Trophoblast cell (in vitro differentiated cells and primary cell): ENCODE data around the gene CEMP1.
"Not testable (repeated sequence)": the region's sequence is repeated elsewhere in the genome, so short reads cannot be mapped to it uniquely, and the experiment has no call there.

Experiments used
- DNase-seq, 2 donors: peaks; one replicate each; pipeline ENCODE4 v3.0.0-alpha.2; 2016
- H2AFZ ChIP-seq: 2 replicates; pipeline ENCODE4 v1.6.1; 2013; ENCODE audit warnings: low read length, moderate library complexity, mild to moderate bottlenecking; ENCODE audit not compliant: insufficient read depth, poor library complexity
- H2AK5ac ChIP-seq: 2 replicates; pipeline ENCODE4 v1.6.1; 2013; ENCODE audit warnings: mild to moderate bottlenecking, low read length
- H2BK120ac ChIP-seq: 2 replicates; pipeline ENCODE4 v1.6.1; 2013; ENCODE audit warnings: low read length, mild to moderate bottlenecking, moderate library complexity; ENCODE audit not compliant: insufficient read depth, poor library complexity
- H2BK12ac ChIP-seq: 2 replicates; pipeline ENCODE4 v1.6.1; 2013; ENCODE audit warnings: mild to moderate bottlenecking, low read length, moderate library complexity
- H2BK5ac ChIP-seq: 2 replicates; pipeline ENCODE4 v1.6.1; 2013; ENCODE audit warnings: low read length, low read depth, moderate library complexity, mild to moderate bottlenecking; ENCODE audit not compliant: poor library complexity
- H3K14ac ChIP-seq: 2 replicates; pipeline ENCODE4 v1.6.1; 2013; ENCODE audit warnings: mild to moderate bottlenecking, low read length
- H3K18ac ChIP-seq: 2 replicates; pipeline ENCODE4 v1.6.1; 2013; ENCODE audit warnings: mild to moderate bottlenecking, low read length
- H3K23ac ChIP-seq: 2 replicates; pipeline ENCODE4 v1.6.1; 2013; ENCODE audit warnings: low read length
- H3K27ac ChIP-seq: 2 replicates; pipeline ENCODE4 v1.5.1; 2013; ENCODE audit warnings: low read depth, mild to moderate bottlenecking, inconsistent platforms, low read length, moderate library complexity
- H3K27me3 ChIP-seq: 2 replicates; pipeline ENCODE4 v1.6.1; 2013; ENCODE audit warnings: inconsistent platforms, mild to moderate bottlenecking, low read length, moderate library complexity; ENCODE audit not compliant: insufficient read depth
- H3K36me3 ChIP-seq, 2 experiments: 1 replicate in 1 of 2; 2 replicates in 1 of 2; pipeline ENCODE4 v1.6.1; 2013; ENCODE audit warnings: low read length in 2 of 2, mild to moderate bottlenecking in 2 of 2, moderate library complexity in 1 of 2; ENCODE audit not compliant: insufficient read depth in 2 of 2, control insufficient read depth in 1 of 2
- H3K4ac ChIP-seq: 2 replicates; pipeline ENCODE4 v1.6.1; 2013; ENCODE audit warnings: low read depth, mild to moderate bottlenecking, low read length, moderate library complexity
- H3K4me1 ChIP-seq, 2 experiments: 1 replicate in 1 of 2; 2 replicates in 1 of 2; pipeline ENCODE4 v1.6.1; 2013; ENCODE audit warnings: low read length in 2 of 2, mild to moderate bottlenecking in 2 of 2, moderate library complexity in 1 of 2; ENCODE audit not compliant: insufficient read depth in 2 of 2, control insufficient read depth in 1 of 2
- H3K4me2 ChIP-seq: 2 replicates; pipeline ENCODE4 v1.6.1; 2013; ENCODE audit warnings: inconsistent platforms, mild to moderate bottlenecking, low read length, moderate library complexity
- H3K4me3 ChIP-seq: 2 replicates; pipeline ENCODE4 v1.5.1; 2013; ENCODE audit warnings: mild to moderate bottlenecking, low read depth, low read length, inconsistent platforms
- H3K79me1 ChIP-seq: one replicate; pipeline ENCODE4 v1.6.1; 2013; ENCODE audit warnings: low read length
- H3K79me2 ChIP-seq: 2 replicates; pipeline ENCODE4 v1.6.1; 2013; ENCODE audit warnings: low read length, mild to moderate bottlenecking; ENCODE audit not compliant: control insufficient read depth, insufficient read depth, poor library complexity
- H3K9ac ChIP-seq: 2 replicates; pipeline ENCODE4 v1.6.1; 2013; ENCODE audit warnings: mild to moderate bottlenecking, low read length
- H3K9me3 ChIP-seq: 2 replicates; pipeline ENCODE4 v1.6.1; 2013; ENCODE audit warnings: low read depth, mild to moderate bottlenecking, control low read depth, inconsistent platforms, low read length; ENCODE audit not compliant: insufficient read depth
- H4K12ac ChIP-seq: 2 replicates; pipeline ENCODE4 v1.6.1; 2013; ENCODE audit warnings: low read depth, mild to moderate bottlenecking, low read length, moderate library complexity
- H4K8ac ChIP-seq: 2 replicates; pipeline ENCODE4 v1.6.1; 2013; ENCODE audit warnings: low read depth, mild to moderate bottlenecking, low read length, moderate library complexity
- H4K91ac ChIP-seq: one replicate; pipeline ENCODE4 v1.6.1; 2013; ENCODE audit warnings: low read depth, mild to moderate bottlenecking, low read length, moderate library complexity
- WGBS: extraction: QIAGEN DNeasy Blood & Tissue Kit; methylation state at CpG from one replicate; pipeline ENCODE4 v1.1.7; 2013; ENCODE audit warnings: missing lambda C conversion rate; ENCODE audit not compliant: insufficient read length, insufficient coverage; ENCODE audit errors: extremely low coverage; 5-methylcytosine and 5-hydroxymethylcytosine counted together

Gene CEMP1

GRCh38 chr16:2537451-2538379, 6.5 kb upstream of the CEMP1 start, which contains the start of gene PDPK1:
Gene PDPK1 (plus strand): TSS chr16:2538021. CDS start chr16:2538113, 92 bp downstream.
- peak within 1 kb of the TSS; percentile 91 for H3K4me3 ChIP-seq
- peak within 1 kb of the TSS; percentile 75 for H2AFZ ChIP-seq
- peaks cover 4% of the 10 kb centered on the region for H3K79me1 ChIP-seq
- peak within 1 kb of the TSS; percentile 47 for H3K4ac ChIP-seq
- no peaks in the 10 kb centered on the region for H3K27me3 ChIP-seq
- no peak within 1 kb of the TSS for H2AK5ac ChIP-seq
- peak within 1 kb of the TSS; percentile 64 for H4K91ac ChIP-seq
- peaks cover 14% of the 10 kb centered on the region for H3K79me2 ChIP-seq
- no peak within 1 kb of the TSS for H2BK120ac ChIP-seq
- H3K4me2 ChIP-seq: peak within 1 kb of the TSS; percentile 98
- peak within 1 kb of the TSS; percentile 53 for H2BK5ac ChIP-seq
- no peak within 1 kb of the TSS for H3K23ac ChIP-seq
- WGBS: no CpG with 5 or more reads among the region's 126 CpGs
- H4K12ac ChIP-seq: peak within 1 kb of the TSS; percentile 87
- DNase-seq: peak; percentile 97 to 98
- H4K8ac ChIP-seq: peak within 1 kb of the TSS; percentile 85
- peaks cover 4% of the 10 kb centered on the region for H3K9me3 ChIP-seq
- H3K36me3 ChIP-seq: peaks cover 6 to 8% of the 10 kb centered on the region in 2 experiments
- H3K27ac ChIP-seq: peak within 1 kb of the TSS; percentile 56
- no peak within 1 kb of the TSS for H2BK12ac ChIP-seq
- H3K18ac ChIP-seq: peak within 1 kb of the TSS; percentile 81
- H3K14ac ChIP-seq: peak within 1 kb of the TSS; percentile 95
- H3K9ac ChIP-seq: peak within 1 kb of the TSS; percentile 93
- H3K4me1 ChIP-seq: peaks cover 9 to 11% of the 10 kb centered on the region in 2 experiments

GRCh38 chr16:2535625-2536013, 4.4 kb upstream of the CEMP1 start:
- Histone ChIP-seq H3K4me1 (peaks cover 12 to 18% of the 10 kb centered on the region in 2 experiments), H3K9ac (no peak overlapping the region), H3K23ac (no peak overlapping the region), H2AK5ac (no peak overlapping the region), H3K4me3 (no peak overlapping the region), H4K91ac (no peak overlapping the region), H4K8ac (no peak overlapping the region), H3K79me2 (peaks cover 11% of the 10 kb centered on the region), H3K14ac (no peak overlapping the region), H2BK120ac (no peak overlapping the region), H3K27ac (peak overlapping the region; percentile 0), H2BK5ac (no peak overlapping the region), H4K12ac (no peak overlapping the region), H3K9me3 (peaks cover 4% of the 10 kb centered on the region), H2AFZ (no peak overlapping the region), H3K4ac (no peak overlapping the region), H3K4me2 (no peak overlapping the region), H3K18ac (no peak overlapping the region), H2BK12ac (no peak overlapping the region), H3K36me3 (peaks cover 3 to 9% of the 10 kb centered on the region in 2 experiments), H3K79me1 (peaks cover 14% of the 10 kb centered on the region), H3K27me3 (no peaks in the 10 kb centered on the region)
- peak; percentile 48 to 57 for DNase-seq
- WGBS: no CpG with 5 or more reads among the region's 9 CpGs

GRCh38 chr16:2534335-2534734, 3.1 kb upstream of the CEMP1 start:
- not testable (repeated sequence) for H4K91ac ChIP-seq, H3K9ac ChIP-seq
- no CpG with 5 or more reads among the region's 5 CpGs for WGBS

GRCh38 chr16:2533912-2534311, 2.7 kb upstream of the CEMP1 start:
- Histone ChIP-seq H2AK5ac (no peak overlapping the region), H2AFZ (no peak overlapping the region), H3K4me3 (no peak overlapping the region), H3K79me1 (peaks cover 14% of the 10 kb centered on the region), H3K23ac (no peak overlapping the region), H2BK12ac (peak overlapping the region; percentile 25), H3K79me2 (peaks cover 5% of the 10 kb centered on the region), H3K36me3 (peaks cover 16 to 20% of the 10 kb centered on the region in 2 experiments), H3K9me3 (peaks cover 4% of the 10 kb centered on the region), H4K8ac (no peak overlapping the region), H3K4me2 (no peak overlapping the region), H2BK120ac (no peak overlapping the region), H3K18ac (no peak overlapping the region), H3K4ac (no peak overlapping the region), H3K27ac (no peak overlapping the region), H3K4me1 (peaks cover 12 to 18% of the 10 kb centered on the region in 2 experiments), H4K12ac (no peak overlapping the region), H3K27me3 (no peaks in the 10 kb centered on the region), H2BK5ac (no peak overlapping the region), H3K9ac (no peak overlapping the region), H3K14ac (no peak overlapping the region), H4K91ac (no peak overlapping the region)
- no CpG with 5 or more reads among the region's 11 CpGs for WGBS
- DNase-seq: no peak

More at GRCh38 chr16:2534335-2534734, 3.1 kb upstream of the CEMP1 start:
- H3K9me3 ChIP-seq, H3K23ac ChIP-seq, H2AK5ac ChIP-seq, H2BK120ac ChIP-seq, H3K79me2 ChIP-seq, H2BK12ac ChIP-seq, H3K27me3 ChIP-seq, H4K8ac ChIP-seq, H3K4me3 ChIP-seq, H4K12ac ChIP-seq, H3K4me2 ChIP-seq, H3K4ac ChIP-seq, H3K27ac ChIP-seq, H2BK5ac ChIP-seq, DNase-seq, H3K14ac ChIP-seq, H2AFZ ChIP-seq, H3K18ac ChIP-seq: not testable (repeated sequence)
- peaks cover 14% of the 10 kb centered on the region for H3K79me1 ChIP-seq
- peaks cover 12 to 16% of the 10 kb centered on the region in 2 experiments for H3K36me3 ChIP-seq
- H3K4me1 ChIP-seq: peaks cover 12 to 18% of the 10 kb centered on the region in 2 experiments
